ENCODE results near the gene DST. TPM values are rescaled to one million over a fixed set of nuclear protein-coding genes. Genes with fewer than 3 reads are reported as not detected.
A peak's percentile ranks its signal among the peaks of the same experiment; 100 is the strongest.

The DST gene
- total RNA-seq, 1 experiment from 2014 or later, result 76.0 TPM

- peak; percentile 93 to 96 for DNase-seq
- no peaks in the 10 kb centered on the region for H3K36me3 ChIP-seq (ENCODE audit: control insufficient read depth, insufficient read depth, low read length)
- no peaks in the 10 kb centered on the region for H3K9me3 ChIP-seq
- no peak overlapping the region for H3K4me3 Mint-ChIP-seq (ENCODE audit: unreplicated experiment)
- CTCF ChIA-PET, result interaction anchor here (0.6 to 2.9 kb wide), 18 partner anchors 11 to 925 kb away, joined by 3 to 27 read pairs (median 4); no protein-coding TSS in a partner anchor
- no peak overlapping the region for H3K27ac Mint-ChIP-seq (ENCODE audit: unreplicated experiment)
- no peaks in the 10 kb centered on the region for H3K36me3 Mint-ChIP-seq (ENCODE audit: insufficient read depth, unreplicated experiment)
- no peaks in the 10 kb centered on the region for H3K4me1 Mint-ChIP-seq (ENCODE audit: low read depth, unreplicated experiment)
- BruUV-seq (replicated peaks), result no TSS peak
- H3K9me3 Mint-ChIP-seq (ENCODE audit: unreplicated experiment), result no peaks in the 10 kb centered on the region
- intact Hi-C loops (cut with micrococcal nuclease; ENCODE audit: unreplicated experiment), result loop anchor here (1.0 kb wide), 3 partner anchors 31 to 172 kb away; no protein-coding TSS in a partner anchor
- POLR2A ChIA-PET, result interaction anchor here (0.6 to 1.5 kb wide), 20 partner anchors 12 to 1222 kb away, joined by 3 to 17 read pairs (median 6); no protein-coding TSS in a partner anchor
- peaks cover 41% of the 10 kb centered on the region for H3K4me1 ChIP-seq
- no peaks in the 10 kb centered on the region for H3K27me3 ChIP-seq (replicated peaks; ENCODE audit: control insufficient read depth, insufficient read depth, low read length)
- TF ChIP-seq CTCF (IDR thresholded peaks at IDR 0.05; ENCODE audit: insufficient read depth in 1 of 2, low read depth in 1 of 2, low read length in 1 of 2, severe bottlenecking in 1 of 2, unreplicated experiment in 1 of 2), result peak in 1 of 2 experiments; percentile 45
- H3K27me3 Mint-ChIP-seq (ENCODE audit: insufficient read depth, unreplicated experiment), result no peaks in the 10 kb centered on the region
- H3K4me3 ChIP-seq (ENCODE audit: low read depth, low read length), result peak overlapping the region; percentile 51
Observed at GRCh38 chr6:56542364-56543331, 100.0 kb downstream of the DST start.

GRCh38 chr6:56541741-56542360, 100.8 kb downstream of the DST start:
- H3K36me3 Mint-ChIP-seq (ENCODE audit: insufficient read depth, unreplicated experiment), result no peaks in the 10 kb centered on the region
- CTCF ChIA-PET, result interaction anchor here (0.6 to 2.9 kb wide), 15 partner anchors 10 to 489 kb away, joined by 3 to 27 read pairs (median 5); no protein-coding TSS in a partner anchor
- DNase-seq, result no peak
- Histone ChIP-seq H3K4me1 (peaks cover 41% of the 10 kb centered on the region), H3K4me3 (ENCODE audit: low read depth, low read length) (peak overlapping the region; percentile 51), H3K9me3 (no peaks in the 10 kb centered on the region), H3K27me3 (replicated peaks; ENCODE audit: control insufficient read depth, insufficient read depth, low read length) (no peaks in the 10 kb centered on the region), H3K36me3 (ENCODE audit: control insufficient read depth, insufficient read depth, low read length) (no peaks in the 10 kb centered on the region)
- POLR2A ChIA-PET, result interaction anchor here (0.6 to 1.5 kb wide), 16 partner anchors 21 to 1221 kb away, joined by 3 to 17 read pairs (median 6); no protein-coding TSS in a partner anchor
- no peak overlapping the region for H3K4me3 Mint-ChIP-seq (ENCODE audit: unreplicated experiment)
- H3K27ac Mint-ChIP-seq (ENCODE audit: unreplicated experiment), result no peak overlapping the region
- TSS peak; percentile 62 for BruUV-seq (replicated peaks)
- no peaks in the 10 kb centered on the region for H3K9me3 Mint-ChIP-seq (ENCODE audit: unreplicated experiment)
- intact Hi-C loops (cut with micrococcal nuclease; ENCODE audit: unreplicated experiment), result loop anchor here (1.0 kb wide), 3 partner anchors 31 to 172 kb away; no protein-coding TSS in a partner anchor
- no peaks in the 10 kb centered on the region for H3K4me1 Mint-ChIP-seq (ENCODE audit: low read depth, unreplicated experiment)
- H3K27me3 Mint-ChIP-seq (ENCODE audit: insufficient read depth, unreplicated experiment), result no peaks in the 10 kb centered on the region
- no peak for TF ChIP-seq CTCF (IDR thresholded peaks at IDR 0.05; ENCODE audit: insufficient read depth in 1 of 2, low read depth in 1 of 2, low read length in 1 of 2, severe bottlenecking in 1 of 2, unreplicated experiment in 1 of 2)

- intact Hi-C loops (cut with micrococcal nuclease; ENCODE audit: unreplicated experiment), result no loop called here
- Mint-ChIP-seq H3K4me3 (ENCODE audit: unreplicated experiment) (no peak overlapping the region), H3K9me3 (ENCODE audit: unreplicated experiment) (no peaks in the 10 kb centered on the region), H3K4me1 (ENCODE audit: low read depth, unreplicated experiment) (no peaks in the 10 kb centered on the region), H3K27ac (ENCODE audit: unreplicated experiment) (no peak overlapping the region), H3K36me3 (ENCODE audit: insufficient read depth, unreplicated experiment) (no peaks in the 10 kb centered on the region), H3K27me3 (ENCODE audit: insufficient read depth, unreplicated experiment) (no peaks in the 10 kb centered on the region)
- H3K27me3 ChIP-seq (replicated peaks; ENCODE audit: control insufficient read depth, insufficient read depth, low read length), result no peaks in the 10 kb centered on the region
- CTCF ChIA-PET, result interaction anchor here (0.6 to 2.9 kb wide), 4 partner anchors 29 to 85 kb away, joined by 3 to 17 read pairs (median 12); no protein-coding TSS in a partner anchor
- no peaks in the 10 kb centered on the region for H3K9me3 ChIP-seq
- no TSS peak for BruUV-seq (replicated peaks)
- H3K4me3 ChIP-seq (ENCODE audit: low read depth, low read length), result no peak overlapping the region
- POLR2A ChIA-PET, result no interaction called here
- no peaks in the 10 kb centered on the region for H3K36me3 ChIP-seq (ENCODE audit: control insufficient read depth, insufficient read depth, low read length)
- peak in 1 of 2 experiments; percentile 9 for DNase-seq
- TF ChIP-seq CTCF (IDR thresholded peaks at IDR 0.05; ENCODE audit: insufficient read depth in 1 of 2, low read depth in 1 of 2, low read length in 1 of 2, severe bottlenecking in 1 of 2, unreplicated experiment in 1 of 2), result no peak
- H3K4me1 ChIP-seq, result peaks cover 41% of the 10 kb centered on the region
Observed at GRCh38 chr6:56541030-56541600, 101.6 kb downstream of the DST start.

Data from Caco-2 (cell line).